Sciatic nerve (tissue), 2 donors: ENCODE results near the gene GLRX3. TPM values are rescaled to one million over a fixed set of nuclear protein-coding genes. Genes with fewer than 3 reads are reported as not detected.

ENCODE experiments used
- ATAC-seq: fragments of 200-7000 bp; cut with Tn5 transposase; one replicate; pipeline ENCODE4 v1.9.1; 2020; ENCODE audit warnings: mild to moderate bottlenecking, moderate library complexity
- DNase-seq: peaks from one replicate; pipeline ENCODE4 v3.0.0-alpha.2; 2020; ENCODE audit warnings: low spot score
- intact Hi-C: fragments of 100-400 bp; cut with DNase I; formaldehyde crosslinking; loops from one replicate; pipeline ENCODE4 v1.14.2; 2022
- total RNA-seq: library from RNA; stranded (reverse); fragmentation: NEBNext Ultra II Directional; extraction: Animal tissue kit (Norgen Biotek cat#: 25700); gene quantifications from one replicate; pipeline ENCODE4 v1.2.1, GENCODE V29; 2021
- donor health status: DM: no; HTN: no; CAD: no.
- donor health status: DM: no; HTN: no; CAD: no.

Gene GLRX3
- total RNA-seq, 1 donor from 2014 or later: 41.0 TPM

DNA sequence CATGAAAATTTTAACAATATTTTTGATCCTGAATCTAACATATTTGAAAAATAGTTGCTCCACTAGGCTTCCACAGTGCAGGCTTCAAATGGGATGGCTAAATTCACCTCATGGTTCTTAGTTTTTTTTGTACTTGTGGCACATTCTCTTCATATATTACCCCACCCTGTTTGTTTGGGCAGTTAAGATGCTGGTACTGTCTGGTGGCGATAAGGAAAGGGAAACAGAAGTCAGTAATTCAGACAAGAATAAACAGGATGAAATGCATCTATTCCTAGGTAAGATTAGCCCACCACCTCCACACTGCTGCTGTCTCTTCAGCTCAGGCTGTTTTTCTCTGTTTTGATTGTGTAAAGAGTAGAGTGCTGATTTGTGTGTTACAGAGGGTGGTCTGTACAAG, 44.2 kb downstream of the GLRX3 start:
- DNase-seq (no peak), ATAC-seq (no peak)
- intact Hi-C loops: no loop called here

DNA sequence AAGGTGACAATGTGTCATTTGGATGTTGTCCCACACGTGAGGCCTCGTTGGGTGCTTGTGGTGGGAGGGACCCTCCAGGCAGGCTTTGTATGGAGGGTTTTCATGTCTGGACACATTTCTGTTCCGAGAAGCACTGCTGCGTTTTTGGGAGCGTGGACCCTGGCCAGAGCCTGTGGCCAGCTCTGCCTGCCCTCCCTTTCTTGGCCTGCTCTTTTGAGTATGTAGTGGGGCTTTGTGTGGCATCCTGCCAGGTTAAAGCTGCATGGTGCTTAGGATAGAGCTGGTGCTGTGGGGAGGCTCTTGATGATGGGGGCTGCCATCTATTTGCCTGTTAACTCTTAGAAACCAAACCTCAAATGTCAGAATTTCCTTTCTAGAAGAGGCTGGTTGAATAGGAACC, 45.7 kb downstream of the GLRX3 start:
- DNase-seq: no peak
- intact Hi-C loops: no loop called here
- ATAC-seq: no peak

GRCh38 chr10:130185591-130185990, 49.4 kb downstream of the GLRX3 start:
- DNase-seq (no peak), ATAC-seq (no peak)
- intact Hi-C loops: no loop called here

DNA sequence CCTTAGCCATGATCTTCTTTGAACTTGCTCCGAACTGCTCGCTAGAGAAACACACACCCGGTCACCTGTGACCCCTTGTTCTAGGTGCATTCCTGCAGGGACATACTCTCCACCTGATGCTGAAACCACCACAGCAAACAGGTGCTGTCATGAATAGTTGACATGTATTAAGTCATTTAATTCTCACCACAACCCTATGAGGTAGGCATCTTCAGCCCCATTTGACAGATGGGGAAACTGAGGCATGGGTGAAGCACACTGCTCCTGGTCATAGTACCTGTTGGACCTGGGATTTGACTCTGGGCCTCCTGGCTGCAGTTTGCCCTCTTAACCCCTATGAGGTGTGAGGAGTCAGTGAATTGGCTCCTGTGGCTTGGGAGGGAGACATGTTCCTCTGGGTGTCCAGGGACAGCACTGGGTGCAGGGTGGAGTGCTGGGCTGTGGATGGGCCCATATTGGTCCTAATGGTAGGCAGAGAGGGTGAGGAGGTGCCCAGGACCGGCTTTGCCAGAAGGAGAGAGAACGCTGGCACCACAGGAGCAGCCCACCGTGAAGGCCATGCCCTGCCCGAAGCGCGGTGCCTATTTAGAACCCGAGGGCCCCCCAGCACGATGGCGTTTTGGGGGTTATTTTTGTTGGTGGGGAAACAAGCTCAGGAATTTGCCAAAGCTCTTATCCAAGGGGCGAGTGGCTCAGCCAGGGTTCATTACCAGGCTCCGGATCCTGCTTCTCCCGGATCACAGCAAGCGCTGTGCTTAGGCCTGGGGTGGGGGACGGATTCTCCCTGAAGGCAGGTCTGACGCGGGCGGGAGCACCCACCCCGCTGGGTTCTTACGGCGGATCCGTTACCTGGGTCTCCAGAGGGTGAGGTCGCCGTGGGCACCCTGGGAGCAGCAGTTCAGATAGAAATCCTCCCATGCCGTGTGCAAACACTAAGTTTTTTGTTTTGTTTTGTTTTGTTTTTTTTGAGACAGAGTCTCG, 52.3 kb downstream of the GLRX3 start:
- DNase-seq (no peak), ATAC-seq (no peak)
- intact Hi-C loops: no loop called here

- DNase-seq (no peak), ATAC-seq (peak; percentile 6)
- intact Hi-C loops: no loop called here
Measured at GRCh38 chr10:130189608-130190054, 53.4 kb downstream of the GLRX3 start.

GRCh38 chr10:130190055-130190736, 54.0 kb downstream of the GLRX3 start:
- intact Hi-C loops: no loop called here
- ATAC-seq: peak; percentile 87
- DNase-seq: peak; percentile 94

DNA sequence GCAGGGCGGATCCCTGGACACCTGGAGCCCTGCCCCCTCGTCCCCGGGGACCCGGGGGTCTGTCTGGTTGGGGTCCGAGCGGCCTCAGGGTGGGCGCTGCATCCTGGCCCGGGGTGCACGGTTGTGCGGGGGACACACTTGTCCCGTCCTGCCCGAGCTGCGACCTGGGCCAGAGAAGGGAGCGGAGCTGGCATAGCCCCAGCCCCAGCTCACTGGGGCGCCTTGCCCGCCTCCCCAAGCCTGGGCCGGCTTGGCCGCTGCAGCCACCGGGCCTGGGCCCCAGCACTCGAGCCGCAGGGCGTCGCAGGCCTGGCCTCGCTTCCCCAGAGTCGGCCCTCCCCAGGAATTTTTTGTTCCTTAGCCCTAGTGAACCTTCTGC, 54.5 kb downstream of the GLRX3 start:
- DNase-seq (no peak), ATAC-seq (no peak)
- intact Hi-C loops: no loop called here

GRCh38 chr10:130191380-130191779, 55.2 kb downstream of the GLRX3 start:
- intact Hi-C loops: no loop called here
- DNase-seq: no peak
- no peak for ATAC-seq

DNA sequence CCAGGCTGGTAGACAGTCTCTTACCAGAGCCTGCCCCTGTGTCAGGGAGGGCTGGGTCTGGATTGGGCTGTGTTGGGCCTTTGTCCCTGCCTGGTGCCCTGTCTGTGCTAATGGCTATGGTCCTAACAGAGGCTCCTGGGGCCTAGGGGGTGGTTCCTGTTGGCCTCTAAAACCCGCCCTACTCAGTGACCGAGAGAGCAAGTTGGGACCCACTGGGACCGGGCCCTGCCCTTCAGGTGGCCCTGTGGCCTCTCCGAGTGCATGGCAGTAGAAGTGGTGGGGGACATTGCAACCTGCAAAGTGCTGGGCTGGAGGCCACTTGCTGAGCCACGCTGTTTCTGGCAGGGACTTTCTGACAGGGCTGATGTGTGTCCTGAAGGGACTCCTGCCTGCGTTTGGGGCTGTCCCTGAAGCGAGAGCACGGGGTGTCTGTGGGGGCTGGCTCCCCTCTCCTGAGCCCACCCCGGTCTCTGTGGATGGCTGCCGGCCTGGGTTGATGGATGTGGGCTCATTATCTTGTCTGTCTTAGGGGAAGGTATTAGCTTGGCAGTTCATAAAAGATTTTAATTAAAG, 56.2 kb downstream of the GLRX3 start:
- ATAC-seq: no peak
- intact Hi-C loops: no loop called here
- DNase-seq: no peak

GRCh38 chr10:130193033-130193432, 56.8 kb downstream of the GLRX3 start:
- intact Hi-C loops: no loop called here
- ATAC-seq (no peak), DNase-seq (no peak)

DNA sequence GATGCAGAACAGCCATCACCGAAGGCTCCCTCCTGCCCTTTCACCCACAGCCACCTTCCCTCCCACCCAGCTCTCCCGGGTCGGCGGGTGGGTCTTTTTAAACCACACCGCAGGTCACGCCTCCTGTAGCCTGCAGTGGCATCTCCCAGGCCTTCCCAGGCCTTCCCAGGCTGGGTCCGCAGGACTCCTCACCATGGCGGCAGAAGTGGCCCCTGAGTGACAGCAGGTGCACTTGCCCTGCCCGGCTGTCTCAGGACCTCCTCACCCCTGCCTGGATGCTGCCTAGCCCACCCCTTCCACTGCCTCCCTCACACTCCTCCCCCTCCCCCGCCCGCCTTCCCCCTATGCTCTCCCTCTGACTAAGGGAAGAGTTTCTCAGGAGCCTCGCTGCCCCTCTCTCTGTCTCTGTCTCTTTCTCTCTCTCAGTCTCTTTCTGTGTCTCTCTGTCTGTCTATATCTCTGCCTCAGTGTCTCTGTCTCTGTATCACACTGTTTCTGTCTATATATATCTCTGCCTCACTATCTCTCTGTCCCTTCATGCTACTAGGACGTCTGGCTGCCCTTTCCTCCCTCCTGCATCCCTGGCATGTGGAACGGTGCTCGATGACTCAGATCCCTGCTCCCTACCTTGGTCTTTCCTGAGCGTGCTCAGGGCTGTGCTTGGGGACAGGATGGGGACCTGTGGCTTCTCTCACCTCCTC, 57.5 kb downstream of the GLRX3 start:
- DNase-seq (no peak), ATAC-seq (no peak)
- intact Hi-C loops: no loop called here

- no peak for ATAC-seq
- DNase-seq: no peak
- intact Hi-C loops: no loop called here
Measured at GRCh38 chr10:130194194-130194990, 58.2 kb downstream of the GLRX3 start.

DNA sequence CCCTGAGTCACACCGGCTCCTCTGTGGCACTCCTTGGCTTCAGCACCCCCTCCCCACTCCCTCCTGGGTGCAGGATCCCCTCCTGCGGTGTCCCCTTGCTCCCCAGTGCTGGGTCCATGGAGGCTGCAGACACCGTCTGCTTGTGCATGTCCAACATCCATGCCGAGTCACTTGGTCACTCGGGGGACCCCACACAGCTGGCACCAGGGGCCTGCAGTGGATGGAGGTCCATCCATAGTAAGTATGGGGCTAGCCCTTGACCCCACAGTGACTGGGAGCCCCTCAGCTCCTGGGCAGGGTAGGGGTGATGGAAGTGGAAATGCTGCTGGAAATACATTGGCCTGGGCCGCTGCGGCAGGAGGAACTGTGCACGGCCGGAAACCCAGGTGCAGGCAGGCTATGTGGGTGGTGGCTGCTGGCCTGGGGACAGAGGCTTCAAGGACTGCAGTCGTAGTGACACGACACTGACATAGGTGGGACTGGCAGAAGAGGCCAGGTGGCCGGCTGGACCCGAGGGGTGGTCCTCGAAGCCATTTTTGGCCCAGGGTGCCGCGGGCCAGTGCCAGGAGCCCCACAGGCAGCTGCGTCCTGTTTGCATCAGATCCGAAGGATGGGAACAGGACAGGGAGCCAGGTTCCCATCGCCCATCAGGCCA, 58.9 kb downstream of the GLRX3 start:
- ATAC-seq (no peak), DNase-seq (no peak)
- intact Hi-C loops: no loop called here

DNA sequence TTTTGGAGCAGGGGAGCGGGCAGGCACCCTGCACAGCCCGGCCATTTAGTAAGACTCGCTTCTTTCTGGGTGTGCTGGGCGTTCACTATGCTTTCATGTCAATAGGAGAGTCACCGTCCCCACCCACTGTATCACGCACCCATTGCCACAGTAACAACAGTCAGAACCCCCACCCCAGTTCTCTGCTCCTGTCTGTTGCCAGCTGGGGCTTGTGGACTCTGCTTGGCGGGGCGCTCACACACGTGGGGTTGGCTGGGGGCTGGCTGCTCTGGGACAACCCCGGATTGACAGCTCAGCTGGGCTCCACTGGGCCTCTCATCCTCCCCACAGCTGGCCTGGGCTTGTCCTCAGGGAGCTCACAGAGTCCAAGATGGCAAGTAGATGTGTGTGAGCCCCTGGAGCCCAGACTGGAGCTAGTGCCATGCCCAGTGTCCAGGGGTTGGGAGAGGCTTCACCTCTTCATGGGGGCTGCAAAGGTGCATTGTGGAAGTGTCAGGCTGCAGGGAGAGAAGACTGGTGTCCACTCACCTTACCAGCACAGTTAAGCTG, 59.6 kb downstream of the GLRX3 start:
- ATAC-seq: no peak
- intact Hi-C loops: no loop called here

DNA sequence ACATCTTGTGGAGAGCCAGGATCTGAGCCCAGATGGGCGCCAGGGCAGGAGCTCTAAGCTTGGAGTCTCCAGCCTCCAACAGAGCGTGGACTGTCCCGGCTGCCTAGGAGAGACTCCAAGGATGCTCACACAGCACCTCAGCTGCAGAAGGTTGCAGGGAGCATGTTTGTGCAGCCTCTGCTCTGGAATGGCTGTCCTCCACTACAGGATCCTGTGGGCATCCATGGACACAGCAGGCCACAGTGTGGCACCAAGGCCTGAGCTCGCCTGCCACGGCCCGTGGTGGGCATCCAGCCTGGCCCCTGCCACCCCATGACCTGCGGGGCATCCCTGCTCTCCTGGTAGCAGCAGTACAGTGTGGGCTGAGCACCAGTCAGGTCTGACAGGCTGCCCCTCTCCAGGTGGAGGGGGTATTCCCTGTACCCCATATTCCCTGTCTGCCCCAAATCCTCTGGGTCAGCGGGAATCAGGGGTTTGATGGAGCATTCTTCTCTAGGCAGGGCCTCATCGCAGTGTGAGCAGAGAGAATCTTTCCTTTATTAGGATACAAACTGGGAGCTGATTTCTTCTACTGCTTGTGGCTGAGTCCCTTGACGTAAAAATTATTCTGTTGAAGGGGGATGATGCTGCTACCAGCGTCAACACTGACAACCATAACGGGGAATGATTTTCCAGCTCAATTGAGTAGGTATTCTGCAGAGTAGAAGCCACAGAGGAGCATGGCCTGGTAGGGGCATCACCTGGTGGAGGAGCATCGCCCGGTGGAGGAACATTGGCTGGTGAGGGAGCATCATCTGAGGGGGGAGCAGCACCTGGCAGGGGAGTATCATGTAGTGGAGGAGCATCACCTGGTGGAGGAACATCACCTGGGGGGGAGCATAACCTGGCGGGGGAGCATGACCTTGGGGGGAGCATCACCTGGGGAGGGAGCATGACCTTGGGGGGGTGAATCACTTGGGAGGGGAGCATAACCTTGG, 60.6 kb downstream of the GLRX3 start:
- no peak for DNase-seq
- intact Hi-C loops: no loop called here
- ATAC-seq: no peak

More for the DNA sequence above, 59.6 kb downstream of the GLRX3 start:
- DNase-seq: no peak

GRCh38 chr10:130198651-130199050, 62.5 kb downstream of the GLRX3 start:
- DNase-seq (no peak), ATAC-seq (no peak)
- intact Hi-C loops: no loop called here
